GM12892 (cell line): ENCODE data around the gene CRTC1.

ENCODE experiments used
- POLR2A ChIP-seq: IDR thresholded peaks from 2 replicates; pipeline ENCODE4 v1.6.1; 2011; ENCODE audit warnings: low read depth, low read length, control low read depth
- POLR2AphosphoS5 ChIP-seq: IDR thresholded peaks from 2 replicates; pipeline ENCODE4 v1.6.1; 2011; ENCODE audit warnings: low read depth, low read length, control low read depth

DNA sequence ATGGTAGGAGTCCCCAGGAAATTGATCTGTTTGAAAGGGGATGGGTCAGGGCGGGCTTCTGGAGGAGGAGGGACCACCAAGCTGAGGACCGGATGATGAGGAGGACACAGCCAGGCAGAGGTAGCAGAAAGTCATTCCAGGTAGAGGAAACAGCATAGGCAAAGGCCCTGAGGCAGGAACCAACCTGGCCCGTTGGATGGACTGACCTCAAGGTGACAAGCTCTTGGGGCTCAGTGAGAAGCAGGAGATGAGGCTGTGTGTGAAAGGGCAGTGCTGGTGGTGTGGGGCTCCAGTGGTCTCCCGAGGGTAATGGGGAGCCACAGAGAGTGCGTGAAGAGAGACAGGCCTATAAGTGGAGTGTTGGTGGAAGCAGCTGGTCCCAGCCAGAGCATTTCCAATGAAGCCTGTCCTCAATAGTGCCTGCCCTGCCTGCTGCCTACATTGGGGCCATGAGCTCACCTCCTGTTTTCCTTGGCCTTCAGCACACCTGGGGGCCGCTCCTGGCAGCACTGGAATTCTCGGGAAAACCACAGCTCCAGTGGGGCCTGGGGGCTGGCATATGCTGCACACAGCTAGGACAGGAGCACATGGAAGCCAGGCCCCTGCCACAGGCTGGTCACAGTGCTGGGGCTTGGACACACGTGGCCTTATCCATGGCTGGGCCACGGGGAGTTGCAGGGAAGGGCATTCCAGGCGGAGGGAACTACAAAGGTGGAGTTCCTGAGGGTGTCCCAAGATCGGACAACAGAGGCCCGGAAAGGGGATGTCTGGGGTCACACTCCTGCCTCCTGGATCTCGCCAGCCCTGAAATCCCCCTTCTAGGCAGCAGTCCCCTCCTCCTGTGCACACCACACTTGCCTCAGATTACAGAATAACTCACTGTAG, 109.9 kb downstream of the CRTC1 start:
- TF ChIP-seq POLR2A (no peak), POLR2AphosphoS5 (no peak)
